HPDE6-E6E7 (cell line): ENCODE measurements around the gene SORD.
"Not testable (repeated sequence)": the region's sequence is repeated elsewhere in the genome, so short reads cannot be mapped to it uniquely, and the experiment has no call there.

Experiments used
- DNase-seq: peaks from one replicate; pipeline ENCODE4 v3.0.0; 2011; ENCODE audit warnings: missing footprints; ENCODE audit errors: extremely low spot score

Gene SORD

DNA sequence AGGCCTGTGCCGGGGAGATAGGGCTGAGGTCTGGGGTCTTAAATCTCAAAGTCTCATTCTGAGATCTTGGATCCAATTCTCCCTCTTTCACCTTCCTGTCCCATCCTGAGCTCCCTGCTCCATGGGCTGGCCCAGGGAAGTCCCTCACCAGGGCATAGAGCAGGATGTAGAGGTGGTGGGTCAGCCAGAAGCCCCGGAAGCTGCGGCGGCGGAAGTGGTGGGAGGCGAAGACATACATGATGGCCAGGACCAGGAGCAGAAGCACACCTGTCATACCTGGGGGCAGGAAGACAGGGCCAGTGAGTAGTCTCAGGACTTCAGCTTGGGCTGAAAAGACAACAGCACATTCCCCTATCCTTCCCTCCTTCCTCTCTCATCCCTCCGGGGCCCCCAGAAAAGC, 74.5 kb downstream of the SORD start:
- no peak for DNase-seq

DNA sequence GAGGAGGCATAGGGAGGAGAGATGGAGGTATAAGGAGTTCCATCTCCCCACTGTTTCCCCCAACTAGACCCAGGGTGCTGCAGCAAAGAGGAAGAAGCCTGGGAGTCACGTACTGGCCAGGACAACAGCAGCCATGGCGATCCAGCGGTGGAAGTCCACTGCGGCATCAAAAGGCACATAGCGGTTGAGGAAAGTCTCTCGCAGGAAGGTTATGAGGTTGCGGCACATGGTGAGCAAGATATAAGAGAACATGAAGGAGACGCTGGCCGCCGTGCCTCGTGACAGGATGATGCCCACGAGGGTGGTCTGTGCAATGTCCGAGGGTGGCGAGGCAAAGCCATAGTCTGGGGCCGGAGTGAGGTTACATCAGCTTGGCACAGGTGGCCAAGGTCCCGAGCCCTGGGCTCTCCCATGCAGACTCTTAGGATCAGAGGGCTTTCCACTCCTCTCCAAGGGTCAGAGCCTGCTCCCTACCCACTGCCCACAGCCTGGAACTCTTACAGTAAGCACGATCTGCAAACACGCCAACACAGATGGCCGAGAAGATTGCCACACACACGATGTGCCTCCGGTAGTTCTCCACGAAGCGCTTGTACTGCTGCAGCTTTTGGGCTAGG, 76.7 kb downstream of the SORD start:
- no peak for DNase-seq

DNA sequence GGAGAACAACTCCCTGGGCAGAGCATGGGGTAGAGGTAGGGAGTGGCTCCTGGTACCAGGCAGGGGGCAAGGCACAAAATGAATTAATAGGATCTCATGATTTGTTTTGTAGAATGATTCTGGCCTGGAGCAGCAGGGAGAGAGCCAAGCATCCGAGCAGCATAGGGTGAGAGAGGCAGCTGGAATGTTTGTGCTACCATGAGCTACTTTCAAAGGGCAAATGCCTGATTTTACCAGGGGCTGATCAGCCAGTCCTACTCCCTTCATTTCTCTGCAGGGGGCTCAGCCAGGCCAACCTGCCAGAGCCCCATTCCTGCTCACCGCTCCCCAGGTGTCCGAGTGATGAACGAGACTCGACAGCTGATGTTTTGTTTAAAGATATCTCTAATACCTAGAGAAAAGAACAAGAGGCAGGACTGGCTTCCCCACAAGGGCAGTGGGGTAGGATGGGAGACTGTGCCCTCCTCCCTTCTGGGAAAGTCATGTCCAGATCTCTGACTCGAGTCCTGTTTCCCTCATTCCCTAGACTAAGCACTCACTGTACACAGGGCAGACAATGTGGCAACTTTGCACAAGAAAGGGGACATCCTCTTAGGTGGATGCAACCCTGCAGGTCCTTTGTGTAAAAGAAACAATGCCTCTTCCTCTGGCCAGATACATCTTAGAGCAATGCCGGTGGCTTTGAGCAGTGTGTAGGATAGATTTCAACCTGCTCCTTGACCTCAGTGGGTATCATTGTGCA, 78.1 kb downstream of the SORD start:
- no peak for DNase-seq

DNA sequence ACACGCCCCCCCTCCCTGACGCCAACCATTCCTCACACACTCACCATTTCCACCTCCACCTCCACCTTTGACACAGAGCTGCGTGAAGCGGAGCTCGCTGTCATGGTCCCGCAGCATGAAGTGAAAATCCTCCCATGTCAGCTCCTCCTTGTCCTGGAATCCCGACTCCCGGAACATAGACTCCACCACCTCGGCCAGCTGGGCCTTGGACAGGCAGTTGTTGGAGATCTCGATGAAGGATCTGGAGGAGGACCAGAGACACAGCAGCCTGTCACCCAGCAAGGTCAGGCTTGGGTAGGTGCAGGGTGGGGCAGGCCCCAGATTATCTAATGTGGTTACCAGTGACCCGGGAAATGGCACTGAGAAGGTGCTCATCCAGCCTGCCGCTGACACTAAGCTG, 78.8 kb downstream of the SORD start:
- no peak for DNase-seq

DNA sequence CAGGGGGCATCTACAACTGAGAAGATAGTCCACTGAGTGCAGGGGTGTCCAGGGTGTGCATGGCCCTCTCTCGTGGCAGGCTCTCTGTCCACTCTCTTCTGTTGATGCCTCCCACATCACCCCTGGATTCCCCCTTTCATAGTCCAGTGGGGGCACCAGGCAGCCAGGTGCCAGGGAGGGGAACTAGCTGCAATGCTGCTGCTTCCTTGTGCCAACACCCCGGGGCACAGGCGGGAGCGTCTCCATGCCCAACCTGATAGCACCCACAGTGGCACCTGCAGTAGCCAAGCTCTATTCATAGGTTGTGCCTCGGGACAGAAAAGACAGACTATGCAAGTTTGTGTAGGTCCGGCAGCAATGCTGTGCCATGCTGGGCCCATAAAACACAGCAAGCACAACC, 79.2 kb downstream of the SORD start:
- DNase-seq, result no peak

DNA sequence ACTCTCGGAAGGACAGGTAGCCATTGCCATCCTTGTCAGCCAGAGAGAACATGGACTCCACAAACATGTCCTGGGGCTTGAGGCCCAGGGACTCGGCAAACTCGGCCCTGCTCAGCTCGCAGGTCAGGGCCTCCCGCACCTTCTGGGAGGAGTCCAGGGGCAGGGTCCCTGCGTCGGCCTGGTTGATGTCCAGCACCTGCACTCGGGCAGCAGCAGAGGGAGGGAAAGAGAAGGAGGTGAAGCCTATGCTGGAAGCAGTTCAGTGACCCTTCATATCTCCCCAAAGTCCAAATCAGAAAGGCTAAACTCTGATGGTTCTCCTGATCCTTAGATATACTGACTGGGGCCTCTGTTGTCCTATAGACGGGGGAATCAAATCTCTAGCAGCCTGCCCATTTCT, 81.2 kb downstream of the SORD start:
- DNase-seq, result not testable (repeated sequence)

DNA sequence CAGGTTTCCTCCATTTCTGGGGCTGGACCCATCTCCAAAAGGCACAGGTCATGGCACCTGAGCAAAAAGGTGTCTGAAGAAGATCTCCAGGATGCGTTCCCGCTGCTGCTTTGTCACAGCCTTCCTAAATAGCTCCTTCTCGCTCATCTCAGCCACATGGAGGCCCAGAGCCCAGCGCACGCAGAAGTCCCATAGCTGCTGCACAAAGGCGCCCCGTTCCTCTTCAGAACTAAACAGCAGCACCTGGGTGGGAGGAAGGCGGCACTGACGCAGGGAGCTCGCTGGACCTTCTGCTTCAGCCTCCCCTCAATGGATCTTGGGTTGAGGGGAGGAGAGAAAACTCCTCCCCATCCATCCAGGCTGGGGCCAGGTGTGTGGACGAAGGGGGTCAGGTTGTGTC, 82.6 kb downstream of the SORD start:
- no peak for DNase-seq

DNA sequence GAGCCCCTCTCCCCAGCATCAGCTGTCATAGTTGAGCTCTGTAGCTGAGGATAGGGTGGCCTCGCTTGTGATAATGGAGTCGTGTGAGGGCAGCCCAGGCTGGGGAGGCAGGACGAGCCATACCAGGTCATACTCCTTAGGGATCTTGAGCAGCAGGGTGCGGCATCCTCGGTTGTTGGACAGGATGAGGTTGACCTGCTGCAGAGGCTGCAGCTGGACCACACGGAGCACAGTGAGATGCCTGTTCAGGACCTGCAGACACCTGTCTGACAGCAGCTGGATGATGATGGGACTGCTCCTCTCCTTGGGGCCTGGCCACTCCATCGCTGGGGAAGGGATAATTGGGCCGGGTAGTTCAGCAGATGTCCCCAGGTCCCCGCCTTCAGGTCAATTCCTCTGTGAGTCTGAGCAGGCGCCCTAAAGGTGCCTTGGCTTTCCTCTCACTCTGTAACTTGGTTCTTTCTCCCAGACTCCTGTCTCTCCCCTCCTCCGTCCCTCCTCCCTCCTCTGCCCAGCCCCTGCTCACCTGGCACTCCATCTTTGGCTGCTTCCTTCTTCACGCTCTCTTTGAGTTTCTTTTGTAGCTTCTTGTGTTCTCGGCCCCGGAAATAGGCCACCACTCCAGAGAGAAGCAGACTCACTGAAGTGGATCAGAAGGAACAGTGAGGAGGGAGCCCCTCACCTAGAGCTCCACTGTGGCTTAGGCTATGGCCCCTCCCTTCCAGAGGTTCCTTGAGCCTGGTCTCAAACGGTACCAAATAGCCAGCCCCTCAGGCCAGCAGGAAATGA, 83.2 kb downstream of the SORD start:
- DNase-seq, result no peak

DNA sequence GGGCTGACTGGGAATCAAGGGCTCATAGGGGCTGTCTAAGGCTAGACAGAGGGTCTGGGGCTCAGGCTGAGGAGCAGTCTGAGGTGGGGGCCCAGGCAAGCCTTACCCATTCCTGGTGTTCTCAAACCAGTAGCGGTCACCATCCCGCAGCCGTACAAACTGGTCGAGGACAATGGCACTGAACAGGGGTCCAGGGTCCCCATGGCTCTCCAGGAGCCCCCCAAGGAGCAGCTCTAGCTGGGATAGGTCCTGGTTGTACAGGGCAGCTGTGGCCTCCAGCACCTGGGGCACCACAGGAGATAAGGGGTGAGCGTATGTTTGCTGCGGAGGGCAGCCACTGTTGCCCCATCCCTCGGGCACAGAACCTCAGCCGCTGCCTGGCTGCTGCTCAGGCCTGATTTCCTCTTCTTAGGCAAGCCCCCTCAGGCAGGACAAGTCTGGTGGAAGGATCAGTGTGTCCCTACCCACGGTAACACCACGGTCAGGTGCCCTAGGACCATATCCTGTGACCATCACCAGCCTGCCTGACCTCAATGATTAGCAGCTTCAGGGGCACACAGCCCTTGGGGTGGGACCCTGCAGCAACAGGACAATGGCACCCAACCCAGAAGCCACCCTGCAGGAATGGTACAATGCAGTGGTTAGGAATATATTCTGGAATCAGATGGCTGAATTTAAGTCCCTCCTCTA, 85.1 kb downstream of the SORD start:
- no peak for DNase-seq

DNA sequence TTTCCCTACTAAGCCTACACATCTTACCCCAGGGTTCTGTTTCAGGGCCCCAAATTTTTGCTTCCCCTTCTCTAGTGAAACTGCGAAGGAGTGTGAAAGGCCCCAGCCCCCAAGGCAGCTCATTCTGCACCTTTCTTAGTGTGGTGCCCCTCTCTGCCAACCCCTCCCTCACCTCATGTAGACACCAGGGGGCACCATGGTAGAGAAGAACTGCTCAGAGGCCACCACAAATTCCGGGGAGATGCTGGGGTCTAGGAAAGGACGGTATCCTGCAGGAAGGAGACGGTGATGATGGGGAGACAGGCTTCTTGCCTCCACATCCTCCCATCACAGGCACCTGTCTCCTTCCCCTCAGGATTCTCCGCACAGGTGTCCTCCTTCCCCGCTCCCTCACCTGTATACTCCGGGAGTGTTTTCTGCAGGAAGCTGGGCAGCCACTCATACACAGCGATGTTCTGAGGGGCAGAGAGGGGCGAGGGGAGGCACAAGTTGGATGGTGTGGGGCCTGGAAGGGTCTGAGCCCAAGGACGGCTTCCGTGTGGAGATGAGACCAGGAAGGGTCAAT, 87.3 kb downstream of the SORD start:
- DNase-seq, result no peak

DNA sequence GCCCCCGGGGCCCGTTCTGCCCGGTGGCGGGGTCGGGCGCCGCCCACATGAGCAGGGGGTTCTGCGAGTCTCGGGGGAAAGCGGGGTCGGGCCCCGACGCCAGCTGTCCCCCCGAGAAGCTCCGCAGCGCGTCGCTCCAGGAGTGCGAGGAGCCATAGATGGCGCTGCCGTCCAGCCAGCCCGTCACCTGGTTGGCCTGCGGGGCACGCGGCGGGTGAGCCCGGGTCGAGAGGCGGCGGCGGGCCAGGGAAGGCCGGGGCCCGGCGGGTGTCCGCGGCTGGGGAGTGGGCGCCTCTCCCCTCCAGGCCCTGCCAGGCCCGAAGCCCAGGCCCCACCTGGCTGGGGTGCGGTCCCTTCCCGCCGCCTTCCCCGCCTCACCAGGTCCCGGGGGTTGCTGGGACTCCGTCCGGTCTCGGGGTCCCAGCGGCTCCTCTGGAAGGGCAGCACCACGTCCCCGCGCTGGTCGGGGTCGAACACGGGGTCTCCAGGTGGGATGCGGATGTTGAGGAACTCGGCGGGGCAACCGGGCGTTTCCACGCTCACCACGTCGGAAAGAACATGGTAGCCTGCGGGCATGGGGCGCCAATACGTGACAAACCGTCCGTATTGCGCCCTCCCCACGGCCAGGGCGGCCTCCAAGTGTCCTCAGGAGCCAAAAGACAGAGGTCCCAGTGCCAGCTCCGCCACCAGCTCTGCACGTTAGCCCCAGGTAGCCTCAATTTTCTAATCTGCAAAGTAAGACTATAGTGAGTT, 88.6 kb downstream of the SORD start:
- no peak for DNase-seq

DNA sequence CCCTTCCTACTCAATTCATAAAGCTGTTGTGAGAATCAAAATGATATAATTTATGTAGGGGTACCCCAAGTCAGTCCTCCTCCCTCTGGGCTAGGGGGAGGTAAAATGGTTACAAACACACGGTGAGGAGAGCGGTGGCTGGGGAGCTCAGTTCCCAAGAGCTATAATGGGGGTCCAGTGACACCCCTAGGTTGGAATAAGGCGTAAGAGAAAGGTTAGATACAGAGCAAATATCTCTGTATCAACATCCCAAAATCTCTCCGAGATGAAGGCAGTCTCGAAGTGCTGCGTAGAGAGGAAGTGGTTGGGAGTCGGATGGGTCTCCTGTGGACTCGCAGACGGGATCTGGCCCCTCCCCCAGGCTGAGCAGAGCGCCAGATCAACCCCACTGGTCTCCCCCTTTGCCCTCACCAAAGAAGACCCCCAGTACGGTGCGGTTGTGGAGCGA, 89.2 kb downstream of the SORD start:
- DNase-seq, result no peak

DNA sequence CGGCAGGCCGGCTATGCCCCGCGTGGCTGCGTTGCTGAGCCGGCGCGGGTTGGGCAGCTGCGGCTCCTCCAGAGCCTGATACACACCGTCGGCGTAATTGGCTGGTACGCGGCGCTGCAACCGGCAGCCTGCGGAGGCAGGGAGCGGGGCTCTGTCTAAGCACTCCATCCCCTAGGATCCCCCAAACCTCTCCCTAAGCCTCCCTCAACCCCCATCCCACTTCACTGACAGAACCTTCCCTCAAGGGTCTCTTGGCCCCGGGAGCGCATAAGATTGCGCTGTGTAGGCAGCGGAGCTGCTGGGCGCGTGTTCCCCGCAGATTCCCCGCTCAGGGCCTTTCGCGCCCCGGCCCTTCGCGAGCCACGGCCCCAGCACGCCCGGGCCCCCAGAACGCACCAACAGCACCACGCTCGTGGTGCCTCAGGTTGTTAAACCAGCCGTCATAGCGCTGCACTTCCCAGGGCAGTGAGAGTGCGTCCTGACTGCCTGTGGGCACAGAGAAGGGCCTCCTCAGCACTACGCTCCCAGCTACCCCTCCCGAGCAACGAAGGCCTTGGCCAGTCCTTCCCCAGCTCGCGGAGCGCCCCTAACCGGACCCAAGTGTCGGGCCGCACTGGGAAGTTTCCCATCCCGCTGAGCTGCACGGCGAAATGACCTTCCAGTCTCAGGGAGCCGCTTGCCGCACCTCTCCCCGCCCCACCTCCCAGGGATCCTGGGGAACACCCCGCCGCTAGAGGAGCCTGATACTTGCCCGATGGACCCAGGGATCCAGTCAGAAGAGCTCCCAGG, 89.8 kb downstream of the SORD start:
- DNase-seq, result no peak

DNA sequence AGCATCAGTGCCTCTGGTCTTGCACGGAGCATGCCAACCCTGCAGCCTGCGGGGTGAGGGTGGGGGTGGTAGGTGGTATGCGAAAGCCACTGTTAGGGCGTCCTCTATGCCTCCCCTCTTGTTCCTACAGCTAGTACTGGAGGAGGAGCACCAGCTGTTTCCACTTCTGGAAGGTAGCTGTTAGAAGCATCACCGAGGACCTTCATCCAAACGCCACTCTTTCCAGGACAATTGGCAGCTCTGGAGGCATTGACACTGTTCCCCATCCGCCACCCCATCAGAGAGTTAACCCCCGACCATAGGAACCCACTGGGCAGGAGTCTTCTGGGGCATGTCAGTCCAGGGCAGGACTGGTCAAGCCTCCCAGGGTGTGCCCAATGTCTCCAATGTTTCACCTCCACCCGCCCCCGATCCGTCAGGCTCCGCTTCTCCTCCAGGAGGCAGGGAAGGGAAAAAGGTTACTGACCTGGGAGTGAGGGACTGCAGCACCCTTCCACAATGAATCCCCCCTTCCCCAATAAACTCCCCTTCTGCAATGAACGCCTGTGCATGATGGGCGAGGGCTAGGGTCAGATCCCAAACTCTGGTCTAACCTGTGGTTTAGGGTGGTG, 90.5 kb downstream of the SORD start:
- no peak for DNase-seq

DNA sequence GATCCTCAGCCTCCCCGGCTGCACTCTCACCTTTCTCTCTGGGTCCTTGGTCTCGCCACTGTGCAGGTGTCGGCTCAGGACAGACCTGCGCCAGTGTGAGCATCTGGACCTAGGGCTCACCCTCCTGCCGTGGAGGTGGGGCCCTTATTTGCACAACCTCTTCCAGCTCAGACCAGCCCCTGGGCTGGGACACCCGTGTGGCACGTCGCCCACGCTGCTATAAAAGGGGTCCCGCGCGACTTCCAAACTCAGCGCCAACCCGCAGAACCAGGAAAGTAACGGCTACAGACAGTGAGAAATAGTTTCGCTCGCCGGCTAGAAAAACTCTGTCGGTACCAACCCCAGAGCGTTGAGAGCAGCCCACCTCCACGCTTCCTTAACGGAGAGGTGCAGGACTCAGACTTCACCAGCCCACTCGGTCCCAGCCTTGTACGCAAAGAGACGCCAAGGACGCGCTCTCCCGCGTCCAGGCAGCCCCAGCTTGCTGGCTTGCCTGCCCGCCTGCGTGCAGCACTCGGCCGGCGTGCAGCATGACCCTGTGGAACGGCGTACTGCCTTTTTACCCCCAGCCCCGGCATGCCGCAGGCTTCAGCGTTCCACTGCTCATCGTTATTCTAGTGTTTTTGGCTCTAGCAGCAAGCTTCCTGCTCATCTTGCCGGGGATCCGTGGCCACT, 91.2 kb downstream of the SORD start, which contains the start of the genes DUOX2 and DUOXA2:
DUOX2 (minus strand) TSS at position 97 of the 675 bp plus-strand sequence. CDS start 761 bp downstream, outside the sequence.
DUOXA2 (plus strand) TSS at position 251 of the 675 bp plus-strand sequence; CDS start at position 531, 280 bp downstream.
- DNase-seq, result no peak

DNA sequence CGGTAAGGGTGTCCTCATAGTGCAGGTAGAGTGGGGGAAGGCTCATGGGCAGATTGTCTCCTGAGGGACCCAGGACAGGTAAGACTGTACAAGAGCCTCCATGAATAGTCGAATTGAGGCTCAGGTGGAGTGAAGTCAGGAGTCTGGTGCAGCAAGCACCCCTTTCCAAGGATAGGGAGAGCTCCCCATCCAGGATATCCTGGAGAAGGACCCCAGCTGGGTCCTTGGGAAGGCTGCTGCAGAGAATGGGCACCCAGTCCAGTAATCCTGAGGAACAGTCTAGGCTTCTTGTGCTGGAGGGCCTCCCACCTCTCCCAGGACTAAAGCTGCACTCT, 91.7 kb downstream of the SORD start:
- no peak for DNase-seq

DNA sequence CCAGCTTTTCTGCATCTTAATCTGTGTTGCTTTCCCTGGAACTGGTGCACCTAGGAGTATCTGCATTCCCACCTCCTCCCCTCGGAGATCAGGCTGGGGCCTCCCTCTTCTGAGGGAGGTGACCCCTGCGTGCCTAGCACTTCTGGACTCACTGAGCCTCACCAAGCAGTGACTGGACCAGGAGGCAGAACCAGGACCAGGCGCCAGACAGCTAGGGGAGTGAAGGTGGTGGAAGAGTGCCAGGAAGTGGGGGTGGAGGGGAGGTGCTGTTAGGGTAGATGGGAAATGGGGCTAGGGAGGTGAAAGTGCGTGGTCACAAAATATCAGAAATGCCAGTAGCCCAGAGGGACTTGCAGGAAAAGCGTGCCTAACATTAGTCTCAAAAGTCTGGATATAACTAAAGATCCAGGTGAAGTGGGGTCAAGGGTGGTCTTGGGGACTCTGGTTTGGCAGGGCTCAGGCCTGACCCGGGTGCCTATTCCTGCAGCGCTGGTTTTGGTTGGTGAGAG, 92.4 kb downstream of the SORD start:
- DNase-seq, result no peak

DNA sequence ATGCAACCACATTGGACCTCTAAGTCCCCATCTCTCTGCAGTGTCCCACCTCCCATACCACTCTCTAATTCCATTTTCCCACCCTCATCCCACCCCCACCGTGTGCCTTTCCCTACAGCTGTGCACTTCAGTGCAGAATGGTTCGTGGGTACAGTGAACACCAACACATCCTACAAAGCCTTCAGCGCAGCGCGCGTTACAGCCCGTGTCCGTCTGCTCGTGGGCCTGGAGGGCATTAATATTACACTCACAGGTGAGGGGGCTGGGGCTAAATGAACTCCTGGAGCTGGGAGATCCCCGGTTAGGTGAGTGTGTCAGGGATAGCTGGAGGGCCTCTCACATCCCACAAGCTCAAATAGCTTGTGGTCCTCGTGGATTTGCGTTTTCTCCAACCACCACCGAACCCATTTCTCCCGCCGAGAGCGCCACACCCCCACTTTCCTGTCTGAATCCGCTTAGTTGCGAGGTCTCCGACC, 93.0 kb downstream of the SORD start:
- no peak for DNase-seq
